ENCODE data around the gene SIKE1.

GRCh38 chr1:114820392-114820791 lies 39.9 kb upstream of the SIKE1 start:
- TF ChIP-seq CTCF (conservative IDR thresholded peaks at IDR 0.05; ENCODE audit: low read depth, low read length): no peak
- no peak for TF ChIP-seq EZH2phosphoT487 (IDR thresholded peaks at IDR 0.05; ENCODE audit: borderline replicate concordance, low read length)
- no peak for TF ChIP-seq EZH2 (IDR thresholded peaks at IDR 0.05; ENCODE audit: low read length, unreplicated experiment)

All from PC-3 (cell line).